ENCODE measurements around the gene ATP2A1.
A peak's percentile ranks its signal among the peaks of the same experiment; 100 is the strongest.

DNA sequence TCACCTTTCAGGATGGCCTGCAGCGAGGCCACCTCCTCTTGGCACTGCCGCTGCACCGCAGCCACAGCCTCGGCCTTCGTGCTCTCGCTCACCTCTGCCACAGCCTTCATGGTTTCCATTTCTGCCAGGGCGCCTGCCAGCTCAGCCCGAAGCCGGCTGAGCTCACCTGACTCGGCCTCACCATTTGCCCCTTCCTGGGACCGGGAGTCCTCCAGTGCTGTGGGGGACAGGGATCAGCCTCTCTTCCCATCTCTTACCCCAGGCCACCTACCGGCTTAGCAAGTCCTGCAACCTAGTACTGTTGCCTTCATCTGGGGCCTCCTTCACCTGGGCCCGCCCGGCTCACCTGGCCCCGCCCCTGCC lies 46.1 kb downstream of the ATP2A1 start:
- TF ChIP-seq ZNF274 (IDR thresholded peaks at IDR 0.05; ENCODE audit: low read depth, low read length) (no peak), RAD21 (IDR thresholded peaks at IDR 0.05; ENCODE audit: low read depth) (no peak), EZH2 (IDR thresholded peaks at IDR 0.05) (no peak), EGR1 (IDR thresholded peaks at IDR 0.05; ENCODE audit: low read depth) (no peak), YY1 (IDR thresholded peaks at IDR 0.05; ENCODE audit: extremely low read depth, insufficient replicate concordance, low read depth, low read length) (no peak), POLR2A (IDR thresholded peaks at IDR 0.05; ENCODE audit: borderline replicate concordance, extremely low read depth, insufficient read depth, insufficient read length) (no peak), TCF7L2 (IDR thresholded peaks at IDR 0.05; ENCODE audit: borderline replicate concordance, extremely low read depth, insufficient read depth, insufficient read length) (no peak)
- TF ChIP-seq, protein P1, sequence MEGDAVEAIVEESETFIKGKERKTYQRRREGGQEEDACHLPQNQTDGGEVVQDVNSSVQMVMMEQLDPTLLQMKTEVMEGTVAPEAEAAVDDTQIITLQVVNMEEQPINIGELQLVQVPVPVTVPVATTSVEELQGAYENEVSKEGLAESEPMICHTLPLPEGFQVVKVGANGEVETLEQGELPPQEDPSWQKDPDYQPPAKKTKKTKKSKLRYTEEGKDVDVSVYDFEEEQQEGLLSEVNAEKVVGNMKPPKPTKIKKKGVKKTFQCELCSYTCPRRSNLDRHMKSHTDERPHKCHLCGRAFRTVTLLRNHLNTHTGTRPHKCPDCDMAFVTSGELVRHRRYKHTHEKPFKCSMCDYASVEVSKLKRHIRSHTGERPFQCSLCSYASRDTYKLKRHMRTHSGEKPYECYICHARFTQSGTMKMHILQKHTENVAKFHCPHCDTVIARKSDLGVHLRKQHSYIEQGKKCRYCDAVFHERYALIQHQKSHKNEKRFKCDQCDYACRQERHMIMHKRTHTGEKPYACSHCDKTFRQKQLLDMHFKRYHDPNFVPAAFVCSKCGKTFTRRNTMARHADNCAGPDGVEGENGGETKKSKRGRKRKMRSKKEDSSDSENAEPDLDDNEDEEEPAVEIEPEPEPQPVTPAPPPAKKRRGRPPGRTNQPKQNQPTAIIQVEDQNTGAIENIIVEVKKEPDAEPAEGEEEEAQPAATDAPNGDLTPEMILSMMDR (IDR thresholded peaks at IDR 0.05 in 2 of 3, conservative IDR thresholded peaks at IDR 0.05 in 1 of 3; ENCODE audit: borderline replicate concordance in 1 of 3, insufficient read depth in 1 of 3, low read depth in 2 of 3, low read length in 2 of 3) = peak in 2 of 3 experiments; percentile 26 to 38; a peak in 3 of 6 replicates
- TF ChIP-seq, protein P2, sequence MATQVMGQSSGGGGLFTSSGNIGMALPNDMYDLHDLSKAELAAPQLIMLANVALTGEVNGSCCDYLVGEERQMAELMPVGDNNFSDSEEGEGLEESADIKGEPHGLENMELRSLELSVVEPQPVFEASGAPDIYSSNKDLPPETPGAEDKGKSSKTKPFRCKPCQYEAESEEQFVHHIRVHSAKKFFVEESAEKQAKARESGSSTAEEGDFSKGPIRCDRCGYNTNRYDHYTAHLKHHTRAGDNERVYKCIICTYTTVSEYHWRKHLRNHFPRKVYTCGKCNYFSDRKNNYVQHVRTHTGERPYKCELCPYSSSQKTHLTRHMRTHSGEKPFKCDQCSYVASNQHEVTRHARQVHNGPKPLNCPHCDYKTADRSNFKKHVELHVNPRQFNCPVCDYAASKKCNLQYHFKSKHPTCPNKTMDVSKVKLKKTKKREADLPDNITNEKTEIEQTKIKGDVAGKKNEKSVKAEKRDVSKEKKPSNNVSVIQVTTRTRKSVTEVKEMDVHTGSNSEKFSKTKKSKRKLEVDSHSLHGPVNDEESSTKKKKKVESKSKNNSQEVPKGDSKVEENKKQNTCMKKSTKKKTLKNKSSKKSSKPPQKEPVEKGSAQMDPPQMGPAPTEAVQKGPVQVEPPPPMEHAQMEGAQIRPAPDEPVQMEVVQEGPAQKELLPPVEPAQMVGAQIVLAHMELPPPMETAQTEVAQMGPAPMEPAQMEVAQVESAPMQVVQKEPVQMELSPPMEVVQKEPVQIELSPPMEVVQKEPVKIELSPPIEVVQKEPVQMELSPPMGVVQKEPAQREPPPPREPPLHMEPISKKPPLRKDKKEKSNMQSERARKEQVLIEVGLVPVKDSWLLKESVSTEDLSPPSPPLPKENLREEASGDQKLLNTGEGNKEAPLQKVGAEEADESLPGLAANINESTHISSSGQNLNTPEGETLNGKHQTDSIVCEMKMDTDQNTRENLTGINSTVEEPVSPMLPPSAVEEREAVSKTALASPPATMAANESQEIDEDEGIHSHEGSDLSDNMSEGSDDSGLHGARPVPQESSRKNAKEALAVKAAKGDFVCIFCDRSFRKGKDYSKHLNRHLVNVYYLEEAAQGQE (IDR thresholded peaks at IDR 0.05; ENCODE audit: low read depth) = no peak
- TF ChIP-seq, protein P3, sequence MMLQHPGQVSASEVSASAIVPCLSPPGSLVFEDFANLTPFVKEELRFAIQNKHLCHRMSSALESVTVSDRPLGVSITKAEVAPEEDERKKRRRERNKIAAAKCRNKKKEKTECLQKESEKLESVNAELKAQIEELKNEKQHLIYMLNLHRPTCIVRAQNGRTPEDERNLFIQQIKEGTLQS (IDR thresholded peaks at IDR 0.05) = no peak
- TF ChIP-seq, protein P4, sequence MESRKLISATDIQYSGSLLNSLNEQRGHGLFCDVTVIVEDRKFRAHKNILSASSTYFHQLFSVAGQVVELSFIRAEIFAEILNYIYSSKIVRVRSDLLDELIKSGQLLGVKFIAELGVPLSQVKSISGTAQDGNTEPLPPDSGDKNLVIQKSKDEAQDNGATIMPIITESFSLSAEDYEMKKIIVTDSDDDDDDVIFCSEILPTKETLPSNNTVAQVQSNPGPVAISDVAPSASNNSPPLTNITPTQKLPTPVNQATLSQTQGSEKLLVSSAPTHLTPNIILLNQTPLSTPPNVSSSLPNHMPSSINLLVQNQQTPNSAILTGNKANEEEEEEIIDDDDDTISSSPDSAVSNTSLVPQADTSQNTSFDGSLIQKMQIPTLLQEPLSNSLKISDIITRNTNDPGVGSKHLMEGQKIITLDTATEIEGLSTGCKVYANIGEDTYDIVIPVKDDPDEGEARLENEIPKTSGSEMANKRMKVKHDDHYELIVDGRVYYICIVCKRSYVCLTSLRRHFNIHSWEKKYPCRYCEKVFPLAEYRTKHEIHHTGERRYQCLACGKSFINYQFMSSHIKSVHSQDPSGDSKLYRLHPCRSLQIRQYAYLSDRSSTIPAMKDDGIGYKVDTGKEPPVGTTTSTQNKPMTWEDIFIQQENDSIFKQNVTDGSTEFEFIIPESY (IDR thresholded peaks at IDR 0.05; ENCODE audit: extremely low read depth, insufficient replicate concordance, low read length) = no peak

Data from HCT116 (cell line).